LoVo (cell line): ENCODE measurements around the gene CFAP90.

ENCODE experiments used
- DNase-seq: peaks from one replicate; pipeline ENCODE4 v3.0.0-alpha.2; 2016; ENCODE audit warnings: low spot score

Gene CFAP90

DNA sequence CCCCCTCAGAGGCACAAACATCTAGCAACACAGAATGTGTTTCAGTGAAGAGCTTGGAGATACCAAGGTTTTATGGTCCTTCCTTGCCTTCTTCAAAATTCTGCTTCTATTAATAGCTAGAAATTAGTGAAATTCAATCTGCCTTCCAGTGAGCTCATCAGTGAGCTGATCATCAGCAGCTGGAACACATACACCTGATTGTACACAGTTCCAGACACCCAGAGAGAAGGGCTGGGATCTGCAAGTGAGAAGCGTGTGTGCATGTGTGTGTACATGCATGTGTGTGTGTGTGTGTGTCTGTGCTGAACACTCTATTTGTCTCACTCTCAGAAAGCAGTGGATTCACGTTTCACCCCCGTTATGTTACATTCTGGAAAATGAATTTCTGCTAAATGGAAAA, 28.5 kb downstream of the CFAP90 start:
- DNase-seq = no peak

GRCh38 chr5:7816535-7816901, 34.4 kb downstream of the CFAP90 start:
- no peak for DNase-seq

- DNase-seq = peak; percentile 62
Measured at GRCh38 chr5:7815892-7816534, 34.9 kb downstream of the CFAP90 start.

GRCh38 chr5:7814816-7815215, 36.1 kb downstream of the CFAP90 start:
- no peak for DNase-seq

DNA sequence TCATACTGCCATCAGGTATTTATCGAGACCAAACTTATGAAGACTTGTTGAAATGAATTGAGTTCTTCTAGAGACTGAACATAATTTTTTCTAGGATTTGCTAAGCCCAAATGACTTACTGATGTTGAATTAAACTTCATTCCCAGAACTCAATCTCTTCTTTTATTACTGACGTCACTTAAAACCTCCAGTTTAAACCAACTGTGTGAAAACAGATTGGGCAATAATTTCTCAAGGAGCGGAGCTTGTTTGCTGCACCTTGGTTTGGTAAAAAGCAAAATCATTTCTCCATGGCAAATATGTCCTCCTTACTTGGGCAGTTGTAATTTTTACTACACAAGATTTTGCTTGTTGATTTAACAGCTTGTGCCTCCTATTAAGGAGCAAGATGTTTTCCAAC, 37.4 kb downstream of the CFAP90 start:
- DNase-seq = no peak

- no peak for DNase-seq
Measured at GRCh38 chr5:7813007-7813406, 37.9 kb downstream of the CFAP90 start.

DNA sequence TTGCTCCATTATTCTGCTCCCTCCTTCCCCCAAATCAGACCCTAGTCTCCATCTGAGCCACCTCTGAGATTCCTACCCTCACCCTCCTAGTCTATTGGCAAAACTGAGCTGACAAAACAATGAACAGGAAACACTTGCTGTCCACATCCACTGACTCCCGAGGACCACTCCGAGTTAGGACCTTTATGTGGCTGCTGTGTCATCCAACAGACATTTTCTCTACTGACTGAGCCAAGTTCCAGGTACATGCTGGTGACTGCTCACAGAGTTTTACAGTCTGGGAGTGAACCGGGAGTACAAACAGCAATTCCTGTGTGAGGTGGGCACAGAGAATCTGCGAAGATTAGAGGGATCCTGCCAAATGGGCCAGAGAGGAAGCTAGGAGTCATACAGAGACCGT, 39.2 kb downstream of the CFAP90 start:
- DNase-seq = no peak

- DNase-seq = no peak
Measured at GRCh38 chr5:7808998-7809397, 41.9 kb downstream of the CFAP90 start.

GRCh38 chr5:7805379-7805778, 45.6 kb downstream of the CFAP90 start:
- DNase-seq = no peak

DNA sequence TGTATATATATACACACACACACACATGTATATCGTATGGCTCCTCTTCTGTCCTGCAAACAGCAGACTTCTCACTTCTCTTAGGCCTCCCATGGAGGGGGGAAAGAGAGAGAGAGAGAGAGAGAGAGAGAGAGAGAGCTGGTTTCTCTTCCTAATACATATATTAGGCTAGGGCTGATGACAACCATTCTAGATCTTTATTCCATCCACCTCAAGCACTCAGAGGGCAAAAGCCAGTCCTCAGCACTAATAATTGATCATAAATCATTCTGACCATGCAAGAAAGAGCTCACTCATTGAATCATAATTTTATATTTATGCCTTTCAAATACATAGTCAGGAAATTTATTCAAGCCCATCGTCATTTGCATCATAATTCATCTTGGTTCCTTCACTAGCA, 47.0 kb downstream of the CFAP90 start:
- no peak for DNase-seq

GRCh38 chr5:7802855-7803254, 48.1 kb downstream of the CFAP90 start:
- no peak for DNase-seq

DNA sequence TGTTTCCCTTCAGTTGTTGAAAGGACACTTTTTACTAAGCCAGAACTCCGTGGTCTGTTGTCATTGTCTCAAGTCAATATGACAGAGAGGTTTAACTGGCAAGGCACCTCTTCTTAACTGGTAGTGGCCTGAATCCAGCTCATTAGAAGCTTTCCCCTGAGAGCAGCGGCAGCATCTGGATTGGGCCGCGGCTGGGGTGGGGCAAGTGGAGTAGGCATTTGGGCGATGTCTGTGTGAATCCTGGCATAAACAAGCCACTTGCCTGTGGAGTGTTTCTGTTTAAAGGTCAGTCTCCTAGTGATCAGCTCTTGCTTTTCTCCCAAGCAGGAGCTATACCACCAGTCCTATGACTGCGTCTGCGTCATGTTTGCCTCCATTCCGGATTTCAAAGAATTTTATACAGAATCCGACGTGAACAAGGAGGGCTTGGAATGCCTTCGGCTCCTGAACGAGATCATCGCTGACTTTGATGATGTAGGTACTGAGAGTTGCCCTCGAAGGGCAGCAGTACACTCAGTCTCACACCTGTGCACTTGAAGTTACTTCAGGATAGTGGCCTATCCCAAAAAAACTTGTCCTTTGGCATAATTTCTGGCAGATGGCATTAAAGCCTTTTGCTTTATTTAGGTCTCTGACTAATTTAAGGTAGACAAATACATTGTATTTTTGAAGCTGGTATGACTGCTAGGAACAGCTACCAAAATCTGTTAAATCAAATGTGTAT, 48.9 kb downstream of the CFAP90 start:
- no peak for DNase-seq

GRCh38 chr5:7795306-7795705, 55.6 kb downstream of the CFAP90 start:
- DNase-seq = no peak

DNA sequence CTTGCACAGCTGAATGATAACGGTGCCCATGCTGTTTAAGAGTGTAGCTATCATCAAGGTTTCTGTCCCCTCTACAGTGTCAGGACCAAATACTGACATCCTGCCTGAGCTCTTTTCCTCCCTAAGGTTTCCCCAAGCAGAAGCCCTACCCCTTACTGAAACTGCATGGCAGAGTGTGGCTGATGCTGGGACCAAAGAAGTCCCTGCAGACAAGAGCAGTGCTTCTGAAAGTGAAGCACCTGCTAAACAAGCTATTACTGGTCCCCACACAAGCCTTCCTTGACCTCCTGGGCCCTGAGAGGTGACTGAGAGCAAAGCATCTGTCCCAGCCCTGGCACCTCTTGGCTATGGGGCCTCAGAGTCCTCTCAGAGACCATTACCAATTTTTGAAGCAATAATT, 56.1 kb downstream of the CFAP90 start:
- DNase-seq = no peak

GRCh38 chr5:7794311-7794710, 56.6 kb downstream of the CFAP90 start:
- peak; percentile 11 for DNase-seq

GRCh38 chr5:7793895-7794294, 57.0 kb downstream of the CFAP90 start:
- no peak for DNase-seq

DNA sequence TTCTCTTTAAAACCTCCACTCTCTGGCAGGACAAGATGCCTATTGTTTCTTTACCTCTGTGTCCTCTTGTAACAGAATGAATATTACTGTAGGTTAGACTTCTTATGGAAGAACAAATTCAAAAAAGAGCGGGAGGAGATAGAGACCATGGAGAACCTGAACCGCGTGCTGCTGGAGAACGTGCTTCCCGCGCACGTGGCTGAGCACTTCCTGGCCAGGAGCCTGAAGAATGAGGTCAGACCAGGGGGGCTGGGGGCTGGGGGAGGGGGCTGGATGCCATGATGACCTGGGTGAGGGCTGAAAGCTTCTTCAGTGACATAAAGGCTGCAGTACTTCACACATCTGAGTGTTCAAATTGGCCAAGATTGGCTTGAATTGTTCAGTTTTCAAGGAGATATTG, 61.4 kb downstream of the CFAP90 start:
- no peak for DNase-seq

DNA sequence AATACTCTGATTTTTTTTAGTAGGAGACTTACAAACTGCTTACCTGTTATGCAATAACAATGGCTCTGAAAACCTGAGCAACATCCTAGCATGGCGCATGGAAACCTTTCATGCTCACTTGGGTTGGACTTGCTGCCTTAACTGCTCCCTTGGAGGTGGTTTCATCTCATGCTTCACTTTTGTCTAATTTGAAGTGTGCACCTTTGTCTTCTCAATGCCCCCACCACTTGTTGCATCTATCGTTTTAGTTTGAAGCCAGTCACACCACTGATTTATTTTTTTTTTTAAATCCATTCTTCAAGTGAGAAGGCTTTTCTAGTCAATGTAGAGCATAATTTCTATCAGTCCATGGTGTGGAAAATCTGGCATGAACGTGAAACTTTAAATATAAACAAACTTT, 63.2 kb downstream of the CFAP90 start:
- DNase-seq = no peak

DNA sequence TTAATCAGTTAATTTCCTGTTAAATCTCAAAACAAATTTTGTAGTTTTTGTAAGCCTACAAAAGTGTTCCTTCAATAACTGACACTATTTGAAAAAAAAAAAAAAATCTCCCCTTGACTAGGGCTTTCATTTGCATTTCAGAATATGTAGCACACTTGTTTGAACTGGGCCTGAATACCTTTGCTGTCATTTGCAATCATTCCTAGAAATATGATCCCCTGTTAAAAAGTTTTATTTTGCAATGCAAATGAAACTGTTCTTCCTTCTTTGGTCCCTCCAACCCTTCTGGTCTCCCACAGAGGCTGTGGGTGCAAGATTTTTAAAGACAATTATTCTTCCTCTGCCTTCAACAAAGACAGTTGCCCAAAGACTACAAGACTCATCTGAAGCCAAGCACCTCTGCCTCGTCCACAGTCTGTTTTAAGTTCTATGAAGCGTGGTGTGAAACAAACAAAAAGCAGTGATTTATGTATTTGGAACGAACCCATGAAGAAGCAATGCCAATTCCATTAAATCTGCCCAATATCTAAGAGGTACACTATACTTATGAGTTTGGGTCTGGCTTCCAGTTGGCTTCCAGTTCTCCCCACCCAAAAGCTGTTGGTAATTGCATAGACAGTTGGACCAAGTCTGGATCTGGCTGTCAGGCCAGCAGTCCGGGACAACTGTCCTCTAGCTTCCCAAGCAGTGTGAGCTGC, 66.1 kb downstream of the CFAP90 start:
- DNase-seq = no peak

DNA sequence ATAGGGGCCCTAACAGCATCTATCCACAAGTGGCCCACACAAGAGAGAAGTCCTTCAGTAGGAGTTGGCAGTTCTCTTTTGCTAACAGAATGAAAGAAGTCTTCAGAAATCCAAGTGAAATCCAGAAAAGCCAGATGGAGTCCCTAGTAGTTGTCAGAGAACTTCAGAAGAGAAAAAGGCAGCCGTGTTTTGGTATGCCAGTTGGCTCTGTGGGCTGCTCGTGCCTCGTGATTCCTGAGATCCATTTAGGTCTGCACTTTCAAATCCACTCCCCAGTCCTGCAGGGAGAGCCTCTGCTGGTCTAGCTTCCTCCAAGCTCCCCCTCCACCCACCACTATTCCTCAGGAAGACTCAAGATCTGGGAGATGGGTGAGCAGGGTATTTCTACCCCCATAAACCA, 69.0 kb downstream of the CFAP90 start:
- DNase-seq = no peak
